RPMI8226 (cell line): ENCODE results near the gene TMEM131L.
"Not testable (repeated sequence)": the region's sequence is repeated elsewhere in the genome, so short reads cannot be mapped to it uniquely, and the experiment has no call there.

Experiments
- DNase-seq: peaks from one replicate; pipeline ENCODE4 v3.0.0-alpha.2; 2015

TMEM131L gene

DNA sequence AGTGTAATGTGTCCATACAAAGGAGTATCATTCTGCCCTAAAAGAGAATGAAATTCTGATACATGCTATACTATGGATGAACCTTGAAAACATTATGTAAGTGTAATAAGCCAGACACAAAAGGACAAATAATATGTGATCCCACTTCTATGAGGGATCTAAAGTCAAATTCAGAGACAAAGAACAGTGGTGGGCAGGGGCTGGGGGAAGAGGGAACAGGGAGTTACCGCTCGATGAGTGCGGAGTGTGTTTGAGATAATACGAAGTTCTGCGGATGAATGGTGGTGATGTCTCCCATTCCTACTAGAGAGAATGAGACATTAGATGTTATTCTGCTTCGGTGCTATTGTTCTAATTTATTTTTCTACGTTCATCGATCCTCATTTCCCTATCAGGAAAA, 171.9 kb downstream of the TMEM131L start:
- DNase-seq, result no peak

DNA sequence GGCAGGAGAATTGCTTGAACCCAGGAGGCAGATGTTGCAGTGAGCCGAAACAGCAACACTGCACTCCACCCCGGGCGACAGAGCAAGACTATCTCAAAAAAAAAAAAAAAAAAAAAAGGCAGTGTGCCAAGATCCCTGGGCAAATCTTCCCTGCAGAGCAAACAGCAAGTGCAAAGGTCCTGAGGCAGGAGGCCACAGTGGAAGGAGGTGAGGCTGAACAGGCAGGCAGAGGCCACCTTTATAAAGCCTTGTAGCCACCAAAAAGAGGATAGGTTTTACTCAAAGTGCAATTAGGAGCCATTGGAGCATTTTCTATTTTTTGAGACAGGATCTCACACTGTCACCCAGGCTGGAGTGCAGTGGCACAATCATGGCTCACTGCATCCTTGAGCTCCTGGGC, 172.8 kb downstream of the TMEM131L start:
- DNase-seq, result no peak

GRCh38 chr4:153639833-153640802, 174.0 kb downstream of the TMEM131L start:
- DNase-seq, result no peak

DNA sequence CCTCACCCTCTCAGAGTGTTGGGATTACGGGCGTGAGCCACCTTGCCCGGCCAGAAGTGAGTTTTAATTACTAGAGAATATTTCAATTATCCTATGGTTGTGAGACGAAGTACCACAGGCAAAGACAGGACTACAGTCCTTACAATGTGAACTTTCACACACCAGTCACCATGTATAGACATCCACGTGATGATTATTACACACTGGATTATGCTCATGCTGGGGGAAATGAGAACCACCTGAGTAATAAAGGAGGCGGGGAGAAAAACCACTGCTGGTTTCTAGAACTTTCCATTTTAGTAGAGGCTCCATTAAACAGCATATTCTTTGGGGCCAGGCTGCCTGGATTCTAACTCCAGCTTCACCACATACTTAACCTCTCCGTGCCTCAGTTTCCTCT, 175.4 kb downstream of the TMEM131L start:
- no peak for DNase-seq

DNA sequence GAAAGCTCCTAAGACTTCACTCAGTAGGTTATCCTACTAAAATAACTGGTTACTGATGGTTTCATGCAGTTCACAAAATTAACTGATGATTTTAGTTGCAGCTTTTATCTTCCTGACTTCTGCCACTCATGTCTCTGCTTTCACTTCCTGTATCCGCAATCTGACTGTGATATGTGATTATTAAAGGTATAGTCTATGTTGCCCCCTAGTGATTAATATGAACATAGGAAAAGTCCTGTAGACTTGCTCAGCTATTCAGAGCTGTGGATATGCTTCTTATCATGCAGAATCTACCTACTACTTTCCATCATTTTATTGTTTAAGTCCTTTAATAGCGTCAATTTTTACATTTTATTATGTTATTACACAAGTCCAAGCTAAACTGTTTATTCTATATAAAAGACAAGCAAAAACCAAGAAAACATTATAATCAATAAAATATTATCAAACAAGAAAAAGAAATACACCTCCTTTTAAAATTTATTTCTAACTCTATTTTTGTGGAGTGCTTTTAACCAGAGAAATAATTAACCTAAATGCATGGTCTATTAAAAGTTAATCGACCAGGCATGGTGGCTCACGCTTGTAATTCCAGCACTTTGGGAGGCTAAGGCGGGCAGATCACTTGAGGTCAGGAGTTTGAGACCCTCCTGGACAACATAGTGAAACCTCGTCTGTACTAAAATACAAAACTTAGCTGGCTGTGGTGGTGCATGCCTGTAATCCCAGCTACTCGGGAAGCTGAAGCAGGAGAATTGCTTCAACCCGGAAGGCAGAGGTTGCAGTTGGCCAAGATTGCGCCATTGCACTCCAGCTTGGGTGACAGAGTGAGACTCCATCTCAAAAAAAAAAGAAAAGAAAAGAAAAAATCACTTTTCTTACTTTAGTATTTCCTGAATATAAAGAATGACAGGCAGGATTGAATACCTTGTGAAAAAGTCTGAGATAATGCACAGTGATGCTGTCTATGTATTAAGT, 177.5 kb downstream of the TMEM131L start:
- DNase-seq, result peak; percentile 62

- peak; percentile 5 for DNase-seq
Measured at GRCh38 chr4:153645183-153645582, 179.0 kb downstream of the TMEM131L start.

DNA sequence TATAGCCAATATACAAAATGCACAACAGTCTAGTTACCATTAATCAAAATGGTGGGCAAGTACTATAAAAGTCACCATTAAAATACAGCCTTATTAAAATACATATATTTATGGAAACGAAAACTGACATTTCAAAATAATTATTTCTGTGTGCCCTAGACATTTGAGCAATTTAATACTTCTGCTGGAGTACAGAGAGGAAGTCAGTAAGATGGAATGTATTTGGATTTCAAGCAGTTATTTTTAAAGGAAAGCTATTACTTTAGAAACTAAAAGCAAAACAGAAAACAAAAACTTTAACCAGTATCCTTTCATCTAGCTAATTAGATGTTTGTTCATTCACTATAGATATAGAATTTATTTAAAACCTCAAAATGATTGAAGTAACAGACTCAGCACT, 180.1 kb downstream of the TMEM131L start:
- no peak for DNase-seq

DNA sequence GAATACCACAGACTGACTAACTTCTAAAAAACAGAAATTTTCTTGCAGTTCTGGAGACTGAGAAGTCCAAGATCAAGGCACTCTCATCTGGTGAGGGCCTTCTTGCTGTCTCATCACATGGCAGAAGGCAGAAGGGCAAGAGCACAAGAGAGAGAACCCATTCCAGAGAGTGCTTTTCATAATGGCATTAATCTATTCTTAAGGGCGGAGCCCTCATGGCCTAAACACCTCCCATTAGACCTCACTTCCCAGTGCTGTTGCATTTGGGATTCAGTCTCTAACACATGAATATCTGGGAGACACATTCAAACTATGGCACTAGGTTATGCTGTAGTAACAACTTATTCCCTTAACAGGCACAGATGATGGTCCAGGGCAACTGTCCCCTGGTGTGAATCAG, 180.8 kb downstream of the TMEM131L start:
- no peak for DNase-seq

DNA sequence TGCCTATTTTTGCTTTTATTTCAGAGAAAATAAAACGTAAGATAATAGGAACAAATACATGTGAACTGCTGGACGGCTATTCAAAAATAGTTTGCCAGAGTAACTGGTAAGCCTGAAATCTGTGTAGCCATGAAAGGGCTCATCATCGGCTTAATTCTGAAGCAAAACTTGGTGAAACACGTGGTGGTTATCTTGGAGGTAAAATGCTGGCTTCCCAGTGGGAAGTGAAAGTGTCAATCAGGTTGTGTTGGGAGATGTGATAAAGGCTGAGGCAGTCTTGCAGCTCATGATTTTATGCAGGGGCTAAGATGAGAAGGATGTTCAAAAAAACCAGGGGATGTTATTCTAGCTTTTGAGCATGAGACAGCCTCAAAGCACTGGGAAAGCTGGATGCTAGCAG, 181.8 kb downstream of the TMEM131L start:
- DNase-seq, result no peak

DNA sequence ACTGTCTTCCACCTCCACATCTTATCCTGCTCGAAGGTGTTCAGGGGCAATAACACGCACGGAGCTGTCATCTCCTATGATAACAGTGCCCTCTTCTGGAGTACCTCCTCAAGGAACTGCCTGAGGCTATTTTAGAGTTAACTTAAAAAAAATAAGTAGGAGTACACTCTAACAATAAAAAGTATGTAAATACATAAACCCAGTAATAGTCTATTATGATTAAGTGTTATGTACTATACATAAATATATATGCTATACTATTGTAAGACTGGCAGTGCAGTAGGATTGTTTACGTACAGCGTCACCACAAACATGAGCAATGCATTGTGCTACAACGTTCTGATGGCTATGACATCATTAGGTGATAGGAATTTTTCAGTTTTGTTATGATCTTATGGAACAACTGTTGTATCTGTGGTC, 183.4 kb downstream of the TMEM131L start:
- DNase-seq, result peak; percentile 8

DNA sequence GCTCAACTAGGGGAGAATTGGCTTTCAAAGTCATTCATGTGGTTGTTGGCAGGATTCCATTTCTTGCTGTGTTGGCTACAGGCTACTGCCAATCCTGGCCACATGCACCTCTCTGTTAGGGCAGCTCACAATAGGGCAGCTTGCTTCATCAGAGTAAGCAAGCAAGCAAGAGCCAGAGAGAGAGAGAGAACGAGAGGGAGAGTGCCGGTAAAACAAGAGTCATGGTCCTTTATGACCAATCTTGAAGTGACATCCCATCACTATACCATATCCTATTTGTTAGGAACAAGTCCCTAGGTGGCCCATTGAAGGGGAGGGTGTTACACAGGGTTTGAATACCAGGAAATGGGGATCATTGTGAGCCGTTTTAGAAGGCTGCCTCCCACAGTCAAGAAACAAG, 185.0 kb downstream of the TMEM131L start:
- DNase-seq, result no peak

DNA sequence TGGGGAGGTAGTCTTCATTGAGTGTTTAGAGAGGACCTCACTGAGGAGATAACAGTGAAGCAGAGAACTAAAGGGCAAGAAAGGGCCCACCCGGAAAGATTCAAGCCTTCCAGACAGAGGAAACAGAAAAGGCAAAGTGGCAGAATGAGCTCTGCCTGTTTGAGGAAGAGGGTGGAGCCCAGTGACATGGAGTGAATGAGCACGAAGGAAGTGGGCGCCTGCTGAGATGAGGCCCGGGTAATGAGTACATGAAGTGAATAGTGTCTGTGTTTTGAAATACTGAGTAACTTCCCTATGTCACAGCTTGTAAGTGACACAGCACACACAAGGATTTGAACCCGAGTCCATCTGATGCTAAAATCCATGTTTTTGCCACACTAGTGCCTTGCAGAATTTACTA, 185.4 kb downstream of the TMEM131L start:
- no peak for DNase-seq

- no peak for DNase-seq
Measured at GRCh38 chr4:153652051-153652784, 186.1 kb downstream of the TMEM131L start.

DNA sequence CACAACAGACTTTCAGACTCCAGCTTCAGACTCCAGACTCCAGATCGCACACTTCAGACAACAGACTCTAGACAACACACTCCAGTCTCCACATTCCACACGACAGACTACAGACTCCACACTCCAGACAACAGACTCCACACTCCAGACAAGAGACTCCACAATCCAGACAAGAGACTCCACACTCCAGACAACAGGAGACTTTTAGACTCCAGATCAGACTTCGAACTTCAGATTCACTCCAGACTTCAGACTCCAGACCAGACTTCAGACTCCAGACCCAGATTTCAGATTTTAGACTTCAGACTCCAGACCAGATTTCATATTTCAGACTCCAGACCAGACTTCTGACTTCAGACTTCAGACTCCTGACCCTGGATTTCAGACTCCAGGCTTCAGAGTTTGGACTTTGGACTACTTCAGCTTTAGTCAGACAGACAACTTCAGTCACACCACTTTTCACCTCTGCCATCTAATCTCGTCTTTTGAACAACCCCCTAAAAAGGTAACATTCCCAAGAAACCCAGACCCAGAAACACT, 188.9 kb downstream of the TMEM131L start:
- DNase-seq, result no peak

GRCh38 chr4:153655928-153656327, 189.8 kb downstream of the TMEM131L start:
- DNase-seq, result no peak

- DNase-seq, result no peak
Measured at GRCh38 chr4:153661215-153661822, 195.2 kb downstream of the TMEM131L start.

DNA sequence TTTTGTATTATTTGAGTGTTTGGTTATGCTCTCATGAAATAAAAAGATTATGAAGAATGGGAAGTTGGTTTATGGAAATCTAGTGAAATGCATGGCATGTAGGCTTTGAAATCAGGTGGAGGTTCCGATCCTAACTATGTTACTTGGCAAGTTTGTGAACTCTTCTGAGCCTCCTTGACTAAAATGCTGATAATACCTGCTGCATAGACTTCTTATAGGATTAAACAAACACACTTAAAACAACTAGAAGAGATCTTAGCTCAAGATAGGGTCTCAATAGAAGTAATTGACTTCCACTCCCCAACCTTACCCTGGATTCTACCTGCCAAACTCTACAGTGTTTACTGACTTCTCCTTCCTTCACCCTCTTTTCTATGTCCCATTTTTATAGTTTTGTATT, 195.7 kb downstream of the TMEM131L start:
- no peak for DNase-seq

DNA sequence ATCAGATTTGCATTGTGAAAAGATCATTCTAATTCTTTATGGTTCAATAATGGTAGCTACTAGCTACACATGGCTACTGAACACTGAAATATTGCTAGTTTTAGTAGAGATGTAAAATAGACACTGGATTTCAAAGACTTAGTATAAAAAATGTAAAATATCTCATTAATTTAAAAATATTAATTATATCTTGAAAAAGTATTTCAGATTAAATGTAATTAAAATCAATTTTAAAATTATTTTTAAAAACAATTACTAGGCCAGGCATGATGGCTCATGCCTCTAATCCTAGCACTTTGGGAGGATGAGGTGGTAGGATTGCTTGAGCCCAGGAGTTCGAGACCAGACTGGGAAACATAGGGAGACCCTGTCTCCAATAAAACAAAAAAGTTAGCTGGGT, 197.5 kb downstream of the TMEM131L start:
- no peak for DNase-seq

DNA sequence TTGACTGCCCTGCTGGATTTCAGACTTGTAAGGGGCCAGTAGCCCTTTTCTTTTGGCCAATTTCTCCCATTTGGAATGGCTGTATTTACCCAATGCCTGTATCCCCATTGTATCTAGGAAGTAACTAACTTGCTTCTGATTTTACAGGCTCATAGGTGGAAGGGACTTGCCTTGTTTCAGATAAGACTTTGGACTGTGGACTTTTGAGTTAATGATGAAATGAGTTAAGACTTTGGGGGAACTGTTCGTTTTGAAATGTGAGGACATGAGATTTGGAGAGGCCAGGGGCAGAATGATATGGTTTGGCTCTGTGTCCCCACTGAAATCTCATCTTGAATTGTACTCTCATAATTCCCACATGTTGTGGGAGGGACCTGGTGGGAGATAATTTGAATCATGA, 200.3 kb downstream of the TMEM131L start:
- not testable (repeated sequence) for DNase-seq

- no peak for DNase-seq
Measured at GRCh38 chr4:153668647-153669046, 202.5 kb downstream of the TMEM131L start.

GRCh38 chr4:153669838-153670237, 203.7 kb downstream of the TMEM131L start:
- no peak for DNase-seq

DNA sequence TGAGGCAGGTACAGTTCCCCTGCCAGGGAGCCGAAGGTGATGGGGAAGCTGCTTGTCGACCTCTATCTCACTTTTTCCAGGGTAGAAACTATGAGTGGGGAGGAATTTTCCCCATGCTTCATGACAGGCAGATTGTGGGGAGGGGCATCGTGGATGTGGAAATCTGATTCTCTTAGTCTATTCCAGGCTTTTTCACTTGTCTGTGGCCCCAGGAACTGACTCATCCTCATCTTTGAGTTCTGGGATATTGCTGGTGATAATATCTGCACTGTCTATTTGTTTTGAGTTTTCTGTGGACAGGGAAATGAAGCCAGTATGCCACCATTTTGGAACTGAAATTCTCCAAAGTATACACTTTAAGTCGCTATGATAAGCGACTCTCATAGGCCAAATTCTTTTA, 210.3 kb downstream of the TMEM131L start:
- DNase-seq, result no peak
